Cerebellar nuclear complex (tissue), 1 donor: ENCODE data around the gene MCRIP2.

ENCODE experiments used
- DNase-seq, 2 experiments: peaks; one replicate each; lab custom pipeline; 2025; lab: John Stamatoyannopoulos, UW

Gene MCRIP2

DNA sequence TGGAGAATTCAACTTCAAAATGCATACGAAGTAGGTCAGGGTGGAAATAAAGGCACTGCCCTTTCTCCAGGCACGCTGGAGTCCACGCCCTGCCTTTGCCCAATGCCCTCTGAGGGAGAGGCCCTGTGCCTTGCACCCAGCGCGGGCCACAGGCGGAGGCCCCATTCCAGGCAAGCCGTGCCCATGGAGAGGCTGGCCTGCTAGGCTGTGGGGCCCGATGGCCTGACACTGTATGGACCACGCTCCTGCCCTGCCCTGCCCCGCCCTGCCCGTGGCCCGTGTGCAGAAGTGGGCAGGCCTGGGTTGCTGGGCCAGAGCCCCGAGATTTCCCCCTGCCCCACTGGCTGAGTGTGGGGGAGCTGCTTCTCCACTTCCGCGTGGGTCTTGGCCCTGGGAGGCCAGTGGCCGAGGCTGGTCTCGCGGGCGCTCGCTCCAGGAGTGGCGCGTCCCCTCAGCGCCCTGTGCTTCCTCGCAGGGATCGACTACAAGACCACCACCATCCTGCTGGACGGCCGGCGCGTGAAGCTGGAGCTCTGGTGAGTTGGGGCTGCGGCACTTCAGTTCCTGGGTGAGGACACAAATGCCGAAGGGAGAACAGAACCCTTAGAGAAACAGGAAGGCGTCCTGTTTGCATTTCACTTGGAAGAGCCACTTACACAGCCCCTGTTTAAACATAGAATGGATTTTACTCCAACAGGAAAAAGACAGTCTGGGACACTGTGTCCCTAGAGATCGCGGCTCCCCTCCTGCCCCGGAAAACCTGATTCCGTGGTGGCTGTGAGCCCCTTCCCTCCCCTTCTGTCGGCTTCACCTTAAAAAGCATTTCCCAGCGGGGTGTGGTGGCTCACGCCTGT lies 24.7 kb upstream of the MCRIP2 start:
- DNase-seq, result no peak

GRCh38 chr16:617855-618254 lies 23.8 kb upstream of the MCRIP2 start:
- DNase-seq, result no peak

GRCh38 chr16:619476-620100 lies 22.0 kb upstream of the MCRIP2 start:
- DNase-seq, result peak; percentile 34 to 50

GRCh38 chr16:620700-621525 lies 20.7 kb upstream of the MCRIP2 start:
- no peak for DNase-seq

DNA sequence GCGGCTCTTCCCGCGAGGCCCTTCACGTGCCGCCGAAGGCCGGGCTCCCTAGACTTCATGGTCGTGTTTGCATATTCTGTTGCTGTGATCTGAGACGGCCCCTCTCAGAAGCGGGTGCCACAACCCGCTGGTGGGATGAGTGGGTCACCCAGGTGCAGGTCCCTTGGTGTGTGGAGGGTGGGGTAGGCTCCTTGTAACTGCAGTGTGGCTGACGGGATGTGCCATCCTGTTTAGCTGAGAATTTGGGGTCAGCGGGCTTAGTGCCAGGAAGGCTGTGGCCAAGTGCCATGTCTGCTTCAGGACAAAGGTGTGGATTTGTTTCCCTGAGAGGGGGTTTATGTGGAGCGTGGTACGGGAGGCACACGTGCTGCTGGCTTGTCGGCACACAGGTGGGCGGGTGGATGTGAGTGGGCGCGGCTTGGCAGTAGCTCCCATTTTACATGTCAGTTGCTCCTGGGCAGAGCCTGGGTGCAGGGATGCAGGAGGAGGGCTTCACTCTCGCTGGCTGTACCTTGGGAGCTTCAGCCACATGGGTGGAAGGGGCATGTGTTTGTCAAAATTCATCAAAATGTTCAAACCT lies 20.0 kb upstream of the MCRIP2 start:
- DNase-seq, result peak in 1 of 2 experiments; percentile 40

- no peak for DNase-seq
These were observed 18.7 kb upstream of the MCRIP2 start for GRCh38 chr16:622920-623280.

- DNase-seq, result no peak
These were observed 17.0 kb upstream of the MCRIP2 start for GRCh38 chr16:624526-625070.

- no peak for DNase-seq
These were observed 16.3 kb upstream of the MCRIP2 start for GRCh38 chr16:625117-625976.

GRCh38 chr16:625977-626765 lies 15.5 kb upstream of the MCRIP2 start:
- DNase-seq, result no peak

GRCh38 chr16:626787-627453 lies 14.7 kb upstream of the MCRIP2 start:
- DNase-seq, result no peak

DNA sequence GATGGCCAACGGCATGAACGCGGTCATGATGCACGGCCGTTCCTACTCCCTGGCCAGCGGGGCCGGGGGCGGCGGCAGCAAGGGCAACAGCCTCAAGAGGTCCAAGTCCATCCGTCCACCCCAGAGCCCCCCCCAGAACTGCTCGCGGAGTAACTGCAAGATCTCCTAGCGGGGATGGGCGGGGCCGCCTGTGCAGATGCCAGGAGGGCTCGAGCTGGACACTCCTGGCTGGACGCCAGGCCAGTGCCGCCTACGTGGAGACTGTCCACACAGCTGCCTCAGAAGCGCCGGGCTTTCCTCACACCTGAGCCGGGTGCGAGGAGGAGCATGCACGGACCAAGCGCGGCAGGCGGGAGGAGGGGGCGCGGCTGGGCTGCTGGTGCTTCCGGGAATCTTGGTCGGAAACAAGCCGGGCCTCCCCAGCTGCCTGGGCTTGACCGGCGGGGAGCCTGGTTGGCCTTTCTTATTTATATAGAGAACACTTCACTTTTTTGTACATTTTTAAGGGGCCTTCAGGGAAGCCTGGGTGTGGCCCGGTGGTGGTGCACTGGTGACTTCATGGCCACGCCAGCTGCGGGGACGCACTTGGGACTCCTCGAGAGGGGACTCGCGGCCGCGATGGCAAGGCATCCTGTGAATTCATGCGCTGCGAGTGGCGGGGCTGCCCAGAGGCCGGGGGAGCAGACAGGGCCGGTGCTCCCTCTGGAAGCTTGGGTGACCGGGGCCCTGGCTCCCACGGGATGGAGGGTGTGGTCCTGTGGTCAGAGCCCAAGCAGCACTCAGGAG lies 14.0 kb upstream of the MCRIP2 start:
- DNase-seq, result no peak

DNA sequence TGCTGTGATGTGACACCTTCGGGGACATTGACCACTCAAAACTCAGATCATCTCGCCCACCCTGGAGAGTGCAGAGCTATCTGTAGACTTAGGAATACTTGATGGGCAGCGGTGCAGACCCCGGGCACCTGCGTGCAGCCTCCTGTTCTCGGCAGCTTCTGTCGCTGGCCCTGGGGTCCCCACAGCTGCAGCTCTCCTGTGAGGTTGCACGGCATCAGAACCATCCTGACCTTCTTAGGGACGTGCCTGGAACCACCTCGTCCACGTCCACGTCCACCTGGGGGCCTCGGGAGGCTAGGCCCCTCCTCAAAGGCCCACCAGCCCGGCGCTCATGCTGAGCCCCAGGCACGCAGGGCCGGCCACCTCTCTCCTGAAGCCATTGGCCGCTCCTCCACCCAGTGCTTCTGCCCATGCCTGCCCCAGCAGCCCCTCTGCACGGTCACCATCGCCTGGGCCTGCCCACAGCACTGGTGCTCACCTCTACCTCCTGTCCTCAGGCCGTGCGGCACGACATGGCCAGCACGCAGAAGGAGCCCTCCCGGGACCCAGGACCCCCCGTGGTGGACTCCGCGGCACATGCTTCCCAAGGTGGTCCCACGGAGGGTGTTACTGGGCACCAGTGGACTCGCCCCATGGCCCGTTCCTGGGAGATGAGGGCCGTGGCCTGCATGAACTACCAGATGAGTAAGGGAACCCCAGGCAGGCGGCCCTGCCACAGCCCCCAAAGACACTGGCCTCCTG lies 13.1 kb upstream of the MCRIP2 start:
- DNase-seq, result no peak

GRCh38 chr16:629185-629832 lies 12.3 kb upstream of the MCRIP2 start:
- DNase-seq, result no peak

- no peak for DNase-seq
These were observed 11.8 kb upstream of the MCRIP2 start for GRCh38 chr16:629833-630248.

- no peak for DNase-seq
These were observed 11.3 kb upstream of the MCRIP2 start for GRCh38 chr16:630249-630814.

GRCh38 chr16:630815-631405 lies 10.7 kb upstream of the MCRIP2 start, which contains the start of gene WFIKKN1:
TSS of gene WFIKKN1 (plus strand) at chr16:630985. CDS start at chr16:631254, 269 bp downstream.
- DNase-seq, result no peak
